Adrenal gland (tissue), 12 donors: Measurements from ENCODE around the gene MTMR8. TPM values are rescaled to one million over a fixed set of nuclear protein-coding genes. Genes with fewer than 3 reads are reported as not detected.

Experiments
- DNase-seq, 7 donors: peaks; one replicate each; pipeline ENCODE4 v3.0.0-alpha.2; 2019 to 2020
- H3K27ac ChIP-seq, 5 donors: fragments of 200-600 bp; sonication (generic) in 4 of 5; 1 replicate in 3 of 5; 2 replicates in 2 of 5; pipeline versions ENCODE4 v1.5.1 to v1.8.0; 2016 to 2020; ENCODE audit warnings: mild to moderate bottlenecking in 1 of 5
- H3K27me3 ChIP-seq: fragments of 200-600 bp; 2 replicates; pipeline ENCODE4 v1.8.0; 2021
- H3K36me3 ChIP-seq, 2 donors: fragments of 200-600 bp; replicated peaks in 1 of 2; 1 replicate in 1 of 2; 2 replicates in 1 of 2; pipeline versions ENCODE4 v1.5.1 to v1.8.0; 2018 to 2022
- H3K4me1 ChIP-seq, 2 donors: fragments of 200-600 bp; replicated peaks in 1 of 2; 1 replicate in 1 of 2; 2 replicates in 1 of 2; pipeline versions ENCODE4 v1.5.1 to v1.8.0; 2018 to 2021
- H3K4me3 ChIP-seq, 4 donors: fragments of 200-600 bp; sonication (generic) in 3 of 4; one replicate each; pipeline ENCODE4 v1.5.1; 2016 to 2018
- H3K9me3 ChIP-seq, 3 donors: fragments of 200-600 bp; sonication (generic) in 1 of 3; replicated peaks in 1 of 3; 1 replicate in 2 of 3; 2 replicates in 1 of 3; pipeline versions ENCODE4 v1.5.1 to v1.8.0; 2016 to 2021
- POLR2A ChIP-seq, 2 donors: fragments of 450-650 bp; IDR thresholded peaks; one replicate each; pipeline ENCODE4 v1.6.1; 2017; ENCODE audit warnings: antibody characterized with exemption in 2 of 2, mild to moderate bottlenecking in 2 of 2, moderate library complexity in 1 of 2
- WGBS, 4 donors: extraction: QIAGEN DNeasy Blood & Tissue Kit in 2 of 4; methylation state at CpG; one replicate each; pipeline versions ENCODE4 v1.1.5 to v1.1.7; 2013 to 2017; 5-methylcytosine and 5-hydroxymethylcytosine counted together
- intact Hi-C, 2 donors: fragments of 100-400 bp; cut with DNase I; formaldehyde crosslinking; loops; one replicate each; pipeline versions ENCODE4 v1.14.1 to v1.15.0; 2022 to 2023
- polyA plus RNA-seq, 3 donors: library from polyadenylated mRNA; stranded (reverse); fragments of 200-250 nt in 2 of 3; fragments of 350-450 nt in 1 of 3; fragmentation: Illumina TruSeq in 1 of 3; extraction: RNeasy Lipid Tissue Mini Kit (QIAGEN cat#74804) in 1 of 3; gene quantifications; one replicate each; pipeline ENCODE4 v1.2.3, GENCODE V29; 2013 to 2014
- total RNA-seq, 9 donors: library from RNA; depleted of rRNA in 4 of 9; stranded (reverse); fragments of >200 nt in 4 of 9; fragments of 120-200 nt in 1 of 9; fragmentation: NEBNext Ultra II Directional in 1 of 9; extraction: Animal tissue kit (Norgen Biotek cat#: 25700) in 1 of 9; gene quantifications; one replicate each; pipeline versions ENCODE4 v1.1.0 to v1.2.4, GENCODE V29; 2013 to 2023
- TF ChIP-seq, protein P1 (sequence below), 6 experiments: fragments of 450-650 bp in 4 of 6; fragments of 200-600 bp in 2 of 6; sonication (generic) in 1 of 6; IDR thresholded peaks; 1 replicate in 5 of 6; 2 replicates in 1 of 6; pipeline versions ENCODE4 v1.5.1 to v1.8.0; 2016 to 2021; ENCODE audit warnings: antibody characterized with exemption in 6 of 6, mild to moderate bottlenecking in 2 of 6, moderate library complexity in 1 of 6
- donor health status: healthy with polysubstance abuse.
- donor health status: Bipolar disorder and iron deficiency.
- donor health status: DM: yes; HTN: yes; CAD: no.
- donor health status: DM: no; HTN: no; CAD: no.
- donor health status: DM: no; HTN: no; CAD: no.
- donor health status: DM: yes; HTN: yes; CAD: no.

MTMR8 gene
- total and polyA plus RNA-seq, 12 donors = 0.71 to 39.5 (median 2.1) TPM

DNA sequence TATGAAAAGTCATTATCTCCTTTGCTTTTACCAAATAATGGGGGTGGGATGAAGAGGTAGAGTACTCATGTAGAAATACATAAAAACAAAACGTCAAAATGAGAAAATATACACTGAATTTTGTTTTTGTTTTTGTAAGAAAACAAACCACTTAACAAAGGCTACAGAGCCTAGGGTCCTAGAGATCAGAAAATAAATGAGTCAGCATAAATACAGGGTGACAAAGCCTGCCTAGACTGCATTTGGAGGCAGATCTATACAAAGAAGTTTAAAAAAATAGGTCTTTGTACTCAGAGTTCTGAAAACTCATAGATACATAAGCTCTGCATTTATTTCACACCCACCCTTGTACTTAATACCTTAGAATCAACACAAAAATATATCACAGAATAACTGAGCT is 52.4 kb downstream of the MTMR8 start:
- Histone ChIP-seq H3K27ac (no peak overlapping the region), H3K36me3 (no peaks in the 10 kb centered on the region), H3K4me3 (no peak overlapping the region), H3K27me3 (no peaks in the 10 kb centered on the region), H3K9me3 (no peaks in the 10 kb centered on the region), H3K4me1 (no peaks in the 10 kb centered on the region)
- intact Hi-C loops = no loop called here
- no peak for TF ChIP-seq POLR2A (IDR thresholded peaks at IDR 0.05)
- TF ChIP-seq, protein P1, sequence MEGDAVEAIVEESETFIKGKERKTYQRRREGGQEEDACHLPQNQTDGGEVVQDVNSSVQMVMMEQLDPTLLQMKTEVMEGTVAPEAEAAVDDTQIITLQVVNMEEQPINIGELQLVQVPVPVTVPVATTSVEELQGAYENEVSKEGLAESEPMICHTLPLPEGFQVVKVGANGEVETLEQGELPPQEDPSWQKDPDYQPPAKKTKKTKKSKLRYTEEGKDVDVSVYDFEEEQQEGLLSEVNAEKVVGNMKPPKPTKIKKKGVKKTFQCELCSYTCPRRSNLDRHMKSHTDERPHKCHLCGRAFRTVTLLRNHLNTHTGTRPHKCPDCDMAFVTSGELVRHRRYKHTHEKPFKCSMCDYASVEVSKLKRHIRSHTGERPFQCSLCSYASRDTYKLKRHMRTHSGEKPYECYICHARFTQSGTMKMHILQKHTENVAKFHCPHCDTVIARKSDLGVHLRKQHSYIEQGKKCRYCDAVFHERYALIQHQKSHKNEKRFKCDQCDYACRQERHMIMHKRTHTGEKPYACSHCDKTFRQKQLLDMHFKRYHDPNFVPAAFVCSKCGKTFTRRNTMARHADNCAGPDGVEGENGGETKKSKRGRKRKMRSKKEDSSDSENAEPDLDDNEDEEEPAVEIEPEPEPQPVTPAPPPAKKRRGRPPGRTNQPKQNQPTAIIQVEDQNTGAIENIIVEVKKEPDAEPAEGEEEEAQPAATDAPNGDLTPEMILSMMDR (IDR thresholded peaks at IDR 0.05) = no peak
- WGBS, 4 donors = 40 to 84% (median 63%) methylated on average over 1 of the region's 1 CpG
- no peak for DNase-seq

DNA sequence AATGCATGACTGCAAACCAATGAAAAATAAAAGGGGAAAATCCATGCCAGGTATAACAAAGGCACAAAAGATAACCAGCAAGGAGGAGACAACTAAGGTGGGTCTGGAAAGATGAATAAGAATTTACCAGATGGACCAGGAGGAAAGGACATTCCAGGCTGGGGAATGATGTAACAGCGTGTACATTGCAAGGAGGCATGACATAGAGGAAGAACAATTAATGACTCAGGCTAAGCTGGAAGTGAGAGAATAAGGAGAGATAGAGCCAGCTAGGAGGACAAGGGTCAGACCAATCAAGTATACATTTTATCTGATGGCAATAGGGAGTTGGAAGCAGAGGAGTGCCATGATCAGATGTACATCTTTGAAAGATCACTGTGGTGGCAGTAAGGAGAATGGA is 57.0 kb downstream of the MTMR8 start:
- no peaks in the 10 kb centered on the region for H3K9me3 ChIP-seq
- intact Hi-C loops = no loop called here
- WGBS, 4 donors = 86 to 100% (median 92%) methylated on average over 1 of the region's 1 CpG
- H3K4me3 ChIP-seq = no peak overlapping the region
- TF ChIP-seq, protein P1 (IDR thresholded peaks at IDR 0.05) = no peak
- no peak for TF ChIP-seq POLR2A (IDR thresholded peaks at IDR 0.05)
- no peak overlapping the region for H3K27ac ChIP-seq
- no peaks in the 10 kb centered on the region for H3K27me3 ChIP-seq
- H3K36me3 ChIP-seq = no peaks in the 10 kb centered on the region
- DNase-seq = no peak
- no peaks in the 10 kb centered on the region for H3K4me1 ChIP-seq

DNA sequence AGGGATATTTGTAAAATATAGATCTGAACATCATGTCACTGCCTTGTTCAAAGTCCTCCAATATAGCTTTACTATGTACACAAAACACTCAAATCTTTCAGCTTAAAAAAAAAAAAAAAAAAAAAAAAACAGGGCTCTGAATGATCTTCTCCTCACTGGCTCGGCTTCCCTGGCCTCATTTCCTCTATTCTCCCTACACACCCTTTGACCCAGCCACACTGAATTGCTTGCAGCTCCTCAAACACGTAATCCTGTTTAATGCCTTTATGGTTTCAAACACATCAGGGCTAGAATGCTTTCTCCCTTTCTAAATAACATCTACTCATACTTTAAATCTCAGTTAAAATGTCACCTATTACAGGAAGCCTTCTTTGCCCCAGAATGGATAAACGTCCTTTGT is 60.8 kb downstream of the MTMR8 start:
- no peaks in the 10 kb centered on the region for H3K36me3 ChIP-seq
- TF ChIP-seq POLR2A (IDR thresholded peaks at IDR 0.05) = no peak
- TF ChIP-seq, protein P1 (IDR thresholded peaks at IDR 0.05) = no peak
- no peak overlapping the region for H3K27ac ChIP-seq
- H3K4me1 ChIP-seq = no peaks in the 10 kb centered on the region
- DNase-seq = no peak
- intact Hi-C loops = no loop called here
- H3K4me3 ChIP-seq = no peak overlapping the region
- WGBS, 4 donors = 50 to 92% (median 72%) methylated on average over 3 of the region's 3 CpGs
- no peaks in the 10 kb centered on the region for H3K27me3 ChIP-seq
- no peaks in the 10 kb centered on the region for H3K9me3 ChIP-seq

DNA sequence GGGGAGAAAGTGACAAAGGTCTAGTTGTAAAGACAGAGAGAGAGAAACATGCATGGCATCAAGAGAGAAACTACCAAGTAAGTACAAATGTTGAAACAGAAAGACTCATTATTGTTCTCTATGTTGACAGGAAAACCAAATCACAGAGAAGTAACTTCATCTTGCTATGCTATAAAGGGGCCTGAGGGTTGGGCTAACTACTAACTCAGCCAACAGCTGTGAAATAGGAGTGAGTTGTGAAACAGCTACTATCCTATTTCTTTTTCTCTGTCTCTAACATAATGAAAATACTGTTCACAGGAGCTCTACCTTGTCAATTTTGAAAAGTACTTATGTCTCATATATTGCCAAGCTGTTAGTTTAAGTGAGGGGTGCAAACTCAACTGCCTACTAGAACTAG is 65.0 kb downstream of the MTMR8 start:
- H3K9me3 ChIP-seq = no peaks in the 10 kb centered on the region
- DNase-seq = no peak
- no peaks in the 10 kb centered on the region for H3K36me3 ChIP-seq
- intact Hi-C loops = no loop called here
- no peaks in the 10 kb centered on the region for H3K27me3 ChIP-seq
- no peak overlapping the region for H3K4me3 ChIP-seq
- no peak for TF ChIP-seq POLR2A (IDR thresholded peaks at IDR 0.05)
- TF ChIP-seq, protein P1 (IDR thresholded peaks at IDR 0.05) = no peak
- H3K27ac ChIP-seq = no peak overlapping the region
- no peaks in the 10 kb centered on the region for H3K4me1 ChIP-seq
